Smooth muscle cell (in vitro differentiated cells): Measurements from ENCODE around the gene COBLL1. TPM values are rescaled to one million over a fixed set of nuclear protein-coding genes. Genes with fewer than 3 reads are reported as not detected.
A peak's percentile ranks its signal among the peaks of the same experiment; 100 is the strongest.
"Not testable (repeated sequence)": the region's sequence is repeated elsewhere in the genome, so short reads cannot be mapped to it uniquely, and the experiment has no call there.

Experiments used
- DNase-seq: peaks from one replicate; lab custom pipeline; 2025; ENCODE audit not compliant: unreplicated experiment; lab: John Stamatoyannopoulos, UW
- H2AFZ ChIP-seq: fragments of 200-600 bp; sonication (generic); 2 replicates; pipeline ENCODE4 v1.6.0; 2016; ENCODE audit warnings: antibody characterized with exemption, low read depth, mild to moderate bottlenecking
- H3F3A ChIP-seq: fragments of 200-600 bp; sonication (generic); 2 replicates; pipeline ENCODE4 v1.6.0; 2017; ENCODE audit warnings: antibody characterized with exemption, low read depth
- H3K27ac ChIP-seq: fragments of 200-600 bp; sonication (generic); 2 replicates; pipeline ENCODE4 v1.5.1; 2016; ENCODE audit warnings: low read depth, mild to moderate bottlenecking
- H3K27me3 ChIP-seq: fragments of 200-600 bp; sonication (generic); 2 replicates; pipeline ENCODE4 v1.6.1; 2016; ENCODE audit warnings: low read depth, mild to moderate bottlenecking
- H3K36me3 ChIP-seq: fragments of 200-600 bp; sonication (generic); 2 replicates; pipeline ENCODE4 v1.5.1; 2016; ENCODE audit warnings: low read depth
- H3K4me1 ChIP-seq: fragments of 200-600 bp; sonication (generic); 2 replicates; pipeline ENCODE4 v1.5.1; 2016; ENCODE audit warnings: low read depth
- H3K4me2 ChIP-seq: fragments of 200-600 bp; sonication (generic); 2 replicates; pipeline ENCODE4 v1.6.0; 2016; ENCODE audit warnings: mild to moderate bottlenecking
- H3K4me3 ChIP-seq: fragments of 200-600 bp; sonication (generic); 2 replicates; pipeline ENCODE4 v1.5.1; 2016; ENCODE audit warnings: mild to moderate bottlenecking
- H3K79me2 ChIP-seq: fragments of 200-600 bp; sonication (generic); 2 replicates; pipeline ENCODE4 v1.6.0; 2016; ENCODE audit warnings: low read depth, mild to moderate bottlenecking
- H3K9ac ChIP-seq: fragments of 200-600 bp; sonication (generic); 2 replicates; pipeline ENCODE4 v1.6.0; 2016; ENCODE audit warnings: low read depth
- H3K9me3 ChIP-seq: fragments of 200-600 bp; sonication (generic); replicated peaks from 2 replicates; pipeline ENCODE4 v1.5.1; 2016; ENCODE audit warnings: low read depth
- H4K20me1 ChIP-seq: fragments of 200-600 bp; sonication (generic); 2 replicates; pipeline ENCODE4 v1.6.0; 2016; ENCODE audit warnings: low read depth
- WGBS: methylation state at CpG from one replicate; pipeline ENCODE4 v1.1.7; 2016; ENCODE audit warnings: low lambda C conversion rate; 5-methylcytosine and 5-hydroxymethylcytosine counted together
- polyA plus RNA-seq: library from polyadenylated mRNA; unstranded; fragments of >200 nt; fragmentation: Nextera tagmentation; extraction: Ambion mirVana; gene quantifications from 2 replicates; pipeline ENCODE4 v1.2.1, GENCODE V29; 2016
- total RNA-seq: library from RNA; depleted of rRNA; stranded (reverse); fragments of >200 nt; gene quantifications from 2 replicates; pipeline ENCODE4 v1.2.3, GENCODE V29; 2014
- TF ChIP-seq, protein P1 (sequence below): fragments of 200-600 bp; sonication (generic); IDR thresholded peaks from 2 replicates; pipeline ENCODE4 v1.5.1; 2017; ENCODE audit warnings: borderline replicate concordance, mild to moderate bottlenecking, antibody characterized with exemption; ENCODE audit not compliant: insufficient read depth, poor library complexity, severe bottlenecking

Gene COBLL1
- total and polyA plus RNA-seq, 2 experiments from 2014 or later = 5.2 to 17.4 TPM

DNA sequence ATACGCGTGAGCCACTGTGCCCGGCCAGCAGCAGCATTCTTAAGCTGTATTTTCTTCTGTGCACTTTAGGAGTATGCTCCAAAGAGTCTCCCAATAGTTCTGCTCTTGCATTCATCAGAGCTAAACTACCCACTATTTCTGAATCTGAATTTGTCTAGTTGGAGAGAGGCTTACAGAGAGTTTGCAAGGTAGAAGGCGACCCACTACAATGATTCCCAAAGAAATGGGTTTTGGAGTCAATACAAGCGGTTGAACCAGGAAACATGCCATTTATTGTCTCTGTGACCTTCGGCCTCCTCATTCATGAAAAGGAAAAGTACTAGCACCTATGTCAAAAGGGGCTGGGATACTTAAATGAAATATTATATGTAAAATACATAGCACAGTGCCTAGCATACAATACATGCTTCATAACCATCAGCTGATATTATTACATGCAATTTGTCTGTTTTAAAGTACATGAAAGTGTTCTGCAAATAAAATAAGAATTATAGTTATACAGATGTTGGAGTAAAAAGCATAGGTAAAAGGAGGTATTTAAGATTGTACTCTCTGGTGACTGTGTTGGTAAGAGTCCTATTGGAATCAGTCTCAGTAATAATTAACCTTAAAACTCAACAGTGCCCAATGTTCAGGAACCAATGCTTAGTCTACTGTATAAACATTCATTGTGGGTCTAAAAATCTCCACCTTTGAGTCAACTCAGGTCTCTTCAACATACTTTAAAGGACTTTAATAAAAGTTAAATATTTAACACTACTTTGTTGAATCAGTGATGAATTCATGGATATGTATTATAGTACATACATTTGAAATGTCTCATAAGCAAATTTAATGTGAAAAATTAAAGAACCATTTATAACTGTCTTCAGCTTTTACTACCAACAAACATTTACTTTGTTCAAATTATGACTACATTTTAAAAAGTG is 130.5 kb downstream of the COBLL1 start:
- Histone ChIP-seq H3K4me2 (no peak overlapping the region), H3K27ac (peak overlapping the region; percentile 28), H3K9me3 (no peaks in the 10 kb centered on the region)

DNA sequence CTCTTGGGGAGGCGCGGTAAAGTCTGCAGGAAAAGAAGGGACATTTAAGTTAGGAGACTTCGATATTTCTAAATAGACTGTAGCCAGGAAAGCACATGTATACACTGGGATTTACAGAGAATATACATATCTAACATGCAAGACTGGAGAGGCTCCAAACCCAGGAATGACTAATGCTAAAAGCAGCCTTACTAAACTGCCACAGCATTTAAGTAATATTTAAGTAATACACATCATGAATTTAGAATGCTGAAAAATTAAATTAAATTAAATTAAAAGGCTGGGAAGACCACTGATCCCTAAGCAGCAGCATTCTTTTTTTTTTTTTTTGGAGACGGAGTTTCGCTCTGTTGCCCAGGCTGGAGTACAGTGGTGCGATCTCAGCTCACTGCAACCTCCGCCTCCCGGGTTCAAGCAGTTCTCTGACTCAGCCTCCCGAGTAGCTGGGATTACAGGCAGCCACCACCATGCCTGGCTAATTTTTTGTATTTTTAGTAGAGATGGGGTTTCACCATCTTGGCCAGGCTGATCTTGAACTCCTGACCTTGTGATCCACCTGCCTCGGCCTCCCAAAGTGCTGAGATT is 131.3 kb downstream of the COBLL1 start:
- peak overlapping the region; percentile 28 for H3K27ac ChIP-seq

More for the DNA sequence above, 130.5 kb downstream of the COBLL1 start:
- TF ChIP-seq, protein P1, sequence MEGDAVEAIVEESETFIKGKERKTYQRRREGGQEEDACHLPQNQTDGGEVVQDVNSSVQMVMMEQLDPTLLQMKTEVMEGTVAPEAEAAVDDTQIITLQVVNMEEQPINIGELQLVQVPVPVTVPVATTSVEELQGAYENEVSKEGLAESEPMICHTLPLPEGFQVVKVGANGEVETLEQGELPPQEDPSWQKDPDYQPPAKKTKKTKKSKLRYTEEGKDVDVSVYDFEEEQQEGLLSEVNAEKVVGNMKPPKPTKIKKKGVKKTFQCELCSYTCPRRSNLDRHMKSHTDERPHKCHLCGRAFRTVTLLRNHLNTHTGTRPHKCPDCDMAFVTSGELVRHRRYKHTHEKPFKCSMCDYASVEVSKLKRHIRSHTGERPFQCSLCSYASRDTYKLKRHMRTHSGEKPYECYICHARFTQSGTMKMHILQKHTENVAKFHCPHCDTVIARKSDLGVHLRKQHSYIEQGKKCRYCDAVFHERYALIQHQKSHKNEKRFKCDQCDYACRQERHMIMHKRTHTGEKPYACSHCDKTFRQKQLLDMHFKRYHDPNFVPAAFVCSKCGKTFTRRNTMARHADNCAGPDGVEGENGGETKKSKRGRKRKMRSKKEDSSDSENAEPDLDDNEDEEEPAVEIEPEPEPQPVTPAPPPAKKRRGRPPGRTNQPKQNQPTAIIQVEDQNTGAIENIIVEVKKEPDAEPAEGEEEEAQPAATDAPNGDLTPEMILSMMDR = no peak
- H3K9ac ChIP-seq = no peak overlapping the region
- no peak overlapping the region for H3K4me3 ChIP-seq
- no peaks in the 10 kb centered on the region for H3K27me3 ChIP-seq
- no peaks in the 10 kb centered on the region for H3K36me3 ChIP-seq
- H3K79me2 ChIP-seq = no peaks in the 10 kb centered on the region
- no peaks in the 10 kb centered on the region for H4K20me1 ChIP-seq
- H3K4me1 ChIP-seq = no peaks in the 10 kb centered on the region
- no peak overlapping the region for H2AFZ ChIP-seq
- DNase-seq = no peak
- H3F3A ChIP-seq = peaks cover 5% of the 10 kb centered on the region
- 98% methylated on average over 6 of the region's 6 CpGs for WGBS

DNA sequence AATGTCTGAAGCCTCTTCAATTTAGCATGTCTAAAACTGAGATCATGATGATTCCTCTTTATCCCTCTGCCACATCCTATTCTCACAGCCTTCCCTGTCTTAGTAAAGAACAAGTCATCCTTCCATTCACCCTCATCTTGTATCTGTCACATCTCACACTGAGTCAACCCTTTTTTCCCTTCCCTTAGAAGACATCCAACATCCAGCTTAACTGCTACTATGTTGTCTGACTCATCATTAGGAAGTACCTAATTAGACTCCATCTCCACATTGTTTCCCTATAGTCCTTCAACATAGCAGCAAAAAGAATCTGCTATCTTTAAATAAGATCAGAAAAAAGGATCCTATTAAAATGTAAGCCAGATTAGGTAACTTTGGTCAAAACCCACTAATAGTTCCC is 135.1 kb downstream of the COBLL1 start:
- Histone ChIP-seq H3K4me3 (no peak overlapping the region), H4K20me1 (no peaks in the 10 kb centered on the region), H3K27ac (peak overlapping the region; percentile 67), H3K9ac (no peak overlapping the region), H3F3A (peaks cover 5% of the 10 kb centered on the region), H3K9me3 (no peaks in the 10 kb centered on the region), H3K27me3 (no peaks in the 10 kb centered on the region), H3K36me3 (no peaks in the 10 kb centered on the region), H3K4me2 (no peak overlapping the region), H2AFZ (no peak overlapping the region), H3K79me2 (no peaks in the 10 kb centered on the region), H3K4me1 (no peaks in the 10 kb centered on the region)
- DNase-seq = no peak
- TF ChIP-seq, protein P1 = no peak

More for the DNA sequence above, 131.3 kb downstream of the COBLL1 start:
- H3K79me2 ChIP-seq, H3K4me1 ChIP-seq, H3K27me3 ChIP-seq, H2AFZ ChIP-seq, H3K4me3 ChIP-seq, H3K9ac ChIP-seq, DNase-seq, H3K9me3 ChIP-seq, H3F3A ChIP-seq, H3K36me3 ChIP-seq, H4K20me1 ChIP-seq: not testable (repeated sequence)
- peak overlapping the region; percentile 24 for H3K4me2 ChIP-seq
- WGBS = 71% methylated on average over 10 of the region's 10 CpGs

DNA sequence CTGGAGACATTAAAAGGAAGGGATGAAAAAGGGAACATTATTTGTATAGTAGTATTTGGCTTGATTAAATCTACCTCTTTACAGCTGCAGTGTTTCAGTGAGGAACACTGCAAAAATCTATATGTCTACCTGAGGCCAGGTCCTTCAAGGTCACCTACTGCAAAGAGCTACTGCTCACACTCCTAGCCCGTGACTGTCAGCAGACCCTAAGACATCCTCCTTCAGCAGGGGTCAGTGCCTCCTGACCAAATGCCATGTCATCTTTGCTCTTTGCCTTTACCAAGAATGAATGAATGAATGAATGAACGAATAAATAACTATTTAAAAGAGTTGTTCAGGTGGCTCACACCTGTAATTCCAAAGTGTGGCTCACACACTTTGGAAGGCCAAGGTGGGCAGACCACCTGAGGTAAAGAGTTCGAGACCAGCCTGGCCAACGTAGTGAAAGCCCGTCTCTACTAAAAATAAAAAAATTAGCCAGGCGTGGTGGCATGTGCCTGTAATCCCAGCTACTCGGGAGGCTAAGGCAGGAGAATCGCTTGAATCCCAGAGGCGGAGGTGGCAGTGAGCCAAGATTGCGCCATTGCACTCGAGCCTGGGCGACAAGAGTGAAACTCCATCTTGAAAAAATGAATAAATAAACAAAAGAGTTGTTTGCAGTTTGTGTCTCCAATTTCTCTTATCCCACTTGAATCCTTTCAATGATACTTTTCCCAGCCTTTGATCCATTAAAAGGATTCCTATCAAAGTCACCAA is 136.0 kb downstream of the COBLL1 start:
- Histone ChIP-seq H3K4me3 (no peak overlapping the region), H3F3A (peaks cover 5% of the 10 kb centered on the region), H2AFZ (no peak overlapping the region), H3K9me3 (no peaks in the 10 kb centered on the region), H3K27ac (peak overlapping the region; percentile 67), H3K9ac (no peak overlapping the region), H3K79me2 (no peaks in the 10 kb centered on the region), H3K27me3 (no peaks in the 10 kb centered on the region), H3K4me1 (no peaks in the 10 kb centered on the region), H3K4me2 (no peak overlapping the region), H3K36me3 (no peaks in the 10 kb centered on the region), H4K20me1 (no peaks in the 10 kb centered on the region)
- TF ChIP-seq, protein P1 = no peak
- DNase-seq = no peak
- 86% methylated on average over 12 of the region's 12 CpGs for WGBS
